ENCODE results near the gene ZFYVE28. TPM values are rescaled to one million over a fixed set of nuclear protein-coding genes. Genes with fewer than 3 reads are reported as not detected.

ZFYVE28 gene
- total and polyA plus RNA-seq, 2 experiments from 2014 or later: 4.6 to 9.6 TPM

DNA sequence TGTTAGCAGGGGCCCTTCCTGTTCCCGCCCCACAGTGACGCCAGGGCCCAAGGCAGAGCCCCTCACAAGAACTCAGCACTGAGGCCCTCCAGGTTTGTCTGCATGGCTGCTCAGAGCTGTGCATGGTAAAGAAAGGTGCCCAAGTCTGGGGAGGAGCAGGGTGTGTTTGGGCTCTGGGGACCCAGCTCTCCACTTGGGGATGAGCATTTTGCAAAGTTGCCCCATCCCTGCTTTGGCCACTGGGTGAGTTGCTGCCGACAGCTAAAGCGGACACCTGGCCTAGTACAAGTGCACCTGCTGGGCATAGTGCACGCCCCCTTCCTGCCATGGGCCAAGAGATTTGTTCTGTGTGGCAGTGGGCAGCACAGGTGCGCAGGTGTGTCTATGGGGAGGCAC is 154.5 kb downstream of the ZFYVE28 start:
- Histone ChIP-seq H3K4me2 (ENCODE audit: unreplicated experiment) (no peak overlapping the region), H3K36me3 (ENCODE audit: low read depth) (no peaks in the 10 kb centered on the region), H3K79me2 (ENCODE audit: insufficient read depth) (peaks cover 24% of the 10 kb centered on the region), H3K9me2 (ENCODE audit: insufficient read depth) (no peaks in the 10 kb centered on the region), H3K4me3 (no peak overlapping the region), H2AFZ (no peak overlapping the region), H3K9me3 (ENCODE audit: low read depth) (no peaks in the 10 kb centered on the region), H3K4me1 (ENCODE audit: insufficient read depth) (0 out of 2 replicates have a peak, but pooled peaks cover 16% of the 10 kb centered on the region), H3K27ac (no peak overlapping the region), H4K20me1 (ENCODE audit: insufficient read depth) (no peaks in the 10 kb centered on the region), H3F3A (ENCODE audit: insufficient read depth) (peaks cover 6% of the 10 kb centered on the region; the same call in 1 of the 2 replicates), H3K27me3 (replicated peaks; ENCODE audit: insufficient read depth) (no peaks in the 10 kb centered on the region), H3K9ac (no peak overlapping the region)
- DNase-seq: no peak
- in situ Hi-C loops (cut with MboI): no loop called here
- 93 to 98% methylated on average over 5 to 6 of the region's 6 CpGs for WGBS, 2 experiments (ENCODE audit: low coverage in 1 of 2, low lambda C conversion rate in 2 of 2, missing lambda C conversion rate in 2 of 2)
- TF ChIP-seq EZH2 (IDR thresholded peaks at IDR 0.05; ENCODE audit: insufficient read depth, poor library complexity, severe bottlenecking) (no peak), EZH2phosphoT487 (IDR thresholded peaks at IDR 0.05; ENCODE audit: insufficient read depth, low read depth) (no peak)

DNA sequence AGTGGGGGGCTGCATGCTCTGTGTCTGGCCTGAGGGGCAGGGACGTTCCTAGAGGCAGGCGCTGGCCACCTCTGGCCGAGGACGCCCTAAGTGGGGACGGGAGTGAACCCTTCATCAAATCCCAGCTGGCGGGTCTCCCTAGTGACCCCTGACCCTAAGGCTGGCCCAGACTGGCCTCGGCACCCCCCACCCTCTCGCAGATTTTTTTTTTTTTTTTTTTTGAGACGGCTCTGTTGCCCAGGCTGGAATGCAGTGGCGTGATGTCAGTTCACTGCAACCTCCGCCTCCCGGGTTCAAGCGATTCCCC is 155.5 kb downstream of the ZFYVE28 start:
- Histone ChIP-seq H3K36me3 (ENCODE audit: low read depth) (no peaks in the 10 kb centered on the region), H3K4me3 (peak overlapping the region; percentile 80), H3K27ac (peak overlapping the region; percentile 68), H3K9ac (peak overlapping the region; percentile 85), H3F3A (ENCODE audit: insufficient read depth) (peaks cover 6% of the 10 kb centered on the region; the same call in 1 of the 2 replicates), H3K9me2 (ENCODE audit: insufficient read depth) (no peaks in the 10 kb centered on the region), H3K27me3 (replicated peaks; ENCODE audit: insufficient read depth) (no peaks in the 10 kb centered on the region), H3K79me2 (ENCODE audit: insufficient read depth) (peaks cover 34% of the 10 kb centered on the region), H2AFZ (peak overlapping the region; percentile 72), H3K4me1 (ENCODE audit: insufficient read depth) (0 out of 2 replicates have a peak, but pooled peaks cover 16% of the 10 kb centered on the region), H3K9me3 (ENCODE audit: low read depth) (no peaks in the 10 kb centered on the region), H3K4me2 (ENCODE audit: unreplicated experiment) (peak overlapping the region; percentile 64), H4K20me1 (ENCODE audit: insufficient read depth) (no peaks in the 10 kb centered on the region)
- TF ChIP-seq EZH2 (IDR thresholded peaks at IDR 0.05; ENCODE audit: insufficient read depth, poor library complexity, severe bottlenecking) (no peak), EZH2phosphoT487 (IDR thresholded peaks at IDR 0.05; ENCODE audit: insufficient read depth, low read depth) (no peak)
- DNase-seq: no peak
- 32 to 37% methylated on average over 12 to 13 of the region's 13 CpGs for whole genome bisulfite sequencing, 2 experiments (ENCODE audit: low coverage in 1 of 2, low lambda C conversion rate in 2 of 2, missing lambda C conversion rate in 2 of 2)
- in situ Hi-C loops (cut with MboI): no loop called here

DNA sequence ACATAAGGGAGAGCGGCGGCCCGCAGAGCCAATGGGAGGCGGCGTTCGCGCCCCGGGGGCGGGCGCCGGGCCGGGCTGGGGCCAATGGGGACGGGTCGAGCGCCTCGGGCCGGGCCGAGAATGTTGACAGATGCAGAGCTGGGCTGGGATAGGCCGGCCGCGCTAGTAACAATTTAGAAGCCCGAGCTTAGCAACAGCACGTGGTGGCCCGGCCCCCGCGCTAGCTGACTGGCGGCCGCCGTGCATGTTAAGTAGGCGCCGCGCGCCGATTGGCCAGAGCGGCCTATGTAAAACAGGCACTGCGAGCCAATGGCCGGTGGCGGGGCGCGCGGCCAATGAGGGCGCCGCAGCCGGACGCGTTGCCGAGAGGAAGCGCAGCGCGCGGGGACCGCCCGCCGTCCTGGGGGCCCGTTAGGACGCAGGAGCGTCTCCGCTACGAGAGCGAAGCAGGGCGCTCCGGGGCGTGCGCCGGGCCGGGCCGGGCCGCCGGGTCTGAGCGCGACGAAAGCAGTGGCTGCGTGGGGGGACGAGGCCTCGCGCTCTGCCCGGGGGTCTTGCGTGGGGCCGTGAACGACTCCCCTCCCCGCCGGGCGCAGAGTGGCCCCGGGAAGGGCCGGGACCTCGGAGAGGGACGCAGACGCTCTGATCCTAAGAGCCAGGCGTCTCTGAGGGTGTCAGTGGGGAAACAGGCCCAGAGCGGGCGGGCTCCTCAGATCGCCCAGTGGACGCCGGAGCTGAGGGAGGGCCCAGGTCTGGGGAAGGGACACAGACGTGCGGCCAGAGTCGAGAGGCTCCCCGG is 156.1 kb downstream of the ZFYVE28 start:
- in situ Hi-C loops (cut with MboI): no loop called here
- Histone ChIP-seq H3K4me2 (ENCODE audit: unreplicated experiment) (peak overlapping the region; percentile 64), H3K27ac (peak overlapping the region; percentile 68), H3K27me3 (replicated peaks; ENCODE audit: insufficient read depth) (no peaks in the 10 kb centered on the region), H4K20me1 (ENCODE audit: insufficient read depth) (no peaks in the 10 kb centered on the region), H3K9me3 (ENCODE audit: low read depth) (no peaks in the 10 kb centered on the region), H3F3A (ENCODE audit: insufficient read depth) (peaks cover 6% of the 10 kb centered on the region; the same call in 1 of the 2 replicates), H3K79me2 (ENCODE audit: insufficient read depth) (peaks cover 39% of the 10 kb centered on the region), H3K36me3 (ENCODE audit: low read depth) (no peaks in the 10 kb centered on the region), H3K4me1 (ENCODE audit: insufficient read depth) (0 out of 2 replicates have a peak, but pooled peaks cover 16% of the 10 kb centered on the region), H2AFZ (peak overlapping the region; percentile 72), H3K4me3 (peak overlapping the region; percentile 80), H3K9ac (peak overlapping the region; percentile 85), H3K9me2 (ENCODE audit: insufficient read depth) (no peaks in the 10 kb centered on the region)
- peak; percentile 100 for DNase-seq
- TF ChIP-seq EZH2 (IDR thresholded peaks at IDR 0.05; ENCODE audit: insufficient read depth, poor library complexity, severe bottlenecking) (no peak), EZH2phosphoT487 (IDR thresholded peaks at IDR 0.05; ENCODE audit: insufficient read depth, low read depth) (no peak)
- WGBS, 2 experiments (ENCODE audit: low coverage in 1 of 2, low lambda C conversion rate in 2 of 2, missing lambda C conversion rate in 2 of 2): 1 to 2% methylated on average over 55 to 69 of the region's 98 CpGs

GRCh38 chr4:2261853-2262144 is 156.6 kb downstream of the ZFYVE28 start, which contains the start of gene MXD4:
TSS of gene MXD4 (minus strand) at chr4:2262109. CDS start at chr4:2261980, 129 bp downstream.
- Histone ChIP-seq H3K36me3 (ENCODE audit: low read depth) (no peaks in the 10 kb centered on the region), H3K4me1 (ENCODE audit: insufficient read depth) (0 out of 2 replicates have a peak, but pooled peaks cover 16% of the 10 kb centered on the region), H3K9me2 (ENCODE audit: insufficient read depth) (no peaks in the 10 kb centered on the region), H3K27me3 (replicated peaks; ENCODE audit: insufficient read depth) (no peaks in the 10 kb centered on the region), H4K20me1 (ENCODE audit: insufficient read depth) (no peaks in the 10 kb centered on the region), H3F3A (ENCODE audit: insufficient read depth) (peaks cover 6% of the 10 kb centered on the region; the same call in 1 of the 2 replicates), H3K9ac (peak within 1 kb of the TSS; percentile 99), H3K9me3 (ENCODE audit: low read depth) (no peaks in the 10 kb centered on the region), H3K4me3 (peak within 1 kb of the TSS; percentile 99), H3K27ac (peak within 1 kb of the TSS; percentile 78), H3K4me2 (ENCODE audit: unreplicated experiment) (peak within 1 kb of the TSS; percentile 89), H3K79me2 (ENCODE audit: insufficient read depth) (peaks cover 45% of the 10 kb centered on the region), H2AFZ (peak within 1 kb of the TSS; percentile 72)
- no peak for DNase-seq
- TF ChIP-seq EZH2phosphoT487 (IDR thresholded peaks at IDR 0.05; ENCODE audit: insufficient read depth, low read depth): no peak
- no peak for TF ChIP-seq EZH2 (IDR thresholded peaks at IDR 0.05; ENCODE audit: insufficient read depth, poor library complexity, severe bottlenecking)
- WGBS, 2 experiments (ENCODE audit: low coverage in 1 of 2, low lambda C conversion rate in 2 of 2, missing lambda C conversion rate in 2 of 2): 1% methylated on average over 31 to 38 of the region's 46 CpGs
- in situ Hi-C loops (cut with MboI): no loop called here
